A172 (cell line): Measurements from ENCODE around the gene NMRK1. TPM values are rescaled to one million over a fixed set of nuclear protein-coding genes. Genes with fewer than 3 reads are reported as not detected.

Source experiments
- DNase-seq: peaks from one replicate; pipeline ENCODE4 v3.0.0-alpha.2; 2015; ENCODE audit warnings: low spot score
- total RNA-seq: library from RNA; depleted of rRNA; stranded (reverse); fragments of >200 nt; shearing (Covaris generic); gene quantifications from 2 replicates; pipeline ENCODE4 v1.2.3, GENCODE V29; 2014; rRNA removed

NMRK1 gene
- 16.0 and 21.5 TPM in 2 replicates for total RNA-seq

- peak; percentile 85 for DNase-seq
Measured at GRCh38 chr9:75087824-75088645, at the start of gene NMRK1, which contains the start of gene OSTF1. Gene NMRK1 (minus strand): TSS chr9:75088155. CDS start chr9:75083115, 5,040 bp downstream. Gene OSTF1 (plus strand): TSS chr9:75088514. CDS start chr9:75088693, 179 bp downstream.

- no peak for DNase-seq
Measured at GRCh38 chr9:75134495-75134894, 46.5 kb upstream of the NMRK1 start.

GRCh38 chr9:75133396-75133795, 45.4 kb upstream of the NMRK1 start:
- no peak for DNase-seq

- no peak for DNase-seq
Measured at GRCh38 chr9:75132244-75132643, 44.3 kb upstream of the NMRK1 start.

- DNase-seq = no peak
Measured at GRCh38 chr9:75131700-75132099, 43.7 kb upstream of the NMRK1 start.

- no peak for DNase-seq
Measured at GRCh38 chr9:75130621-75131230, 42.8 kb upstream of the NMRK1 start.

- no peak for DNase-seq
Measured at GRCh38 chr9:75130172-75130571, 42.2 kb upstream of the NMRK1 start.

GRCh38 chr9:75128535-75128934, 40.6 kb upstream of the NMRK1 start:
- DNase-seq = no peak

- DNase-seq = no peak
Measured at GRCh38 chr9:75123696-75124095, 35.7 kb upstream of the NMRK1 start.

GRCh38 chr9:75121914-75122558, 34.1 kb upstream of the NMRK1 start:
- no peak for DNase-seq

GRCh38 chr9:75120686-75121085, 32.7 kb upstream of the NMRK1 start:
- no peak for DNase-seq

- no peak for DNase-seq
Measured at GRCh38 chr9:75117564-75117963, 29.6 kb upstream of the NMRK1 start.

- no peak for DNase-seq
Measured at GRCh38 chr9:75116306-75116705, 28.4 kb upstream of the NMRK1 start.

- DNase-seq = no peak
Measured at GRCh38 chr9:75112789-75113188, 24.8 kb upstream of the NMRK1 start.

GRCh38 chr9:75111019-75111622, 23.2 kb upstream of the NMRK1 start:
- no peak for DNase-seq

- no peak for DNase-seq
Measured at GRCh38 chr9:75109210-75109839, 21.4 kb upstream of the NMRK1 start.

GRCh38 chr9:75108571-75108970, 20.6 kb upstream of the NMRK1 start:
- DNase-seq = peak; percentile 10

GRCh38 chr9:75106857-75107256, 18.9 kb upstream of the NMRK1 start:
- DNase-seq = no peak

- DNase-seq = no peak
Measured at GRCh38 chr9:75105841-75106240, 17.9 kb upstream of the NMRK1 start.

GRCh38 chr9:75105019-75105540, 17.1 kb upstream of the NMRK1 start:
- DNase-seq = no peak

- DNase-seq = no peak
Measured at GRCh38 chr9:75104607-75105006, 16.7 kb upstream of the NMRK1 start.
